SIG-M5 (cell line): ENCODE data around the gene IQCE.
A peak's percentile ranks its signal among the peaks of the same experiment; 100 is the strongest.
"Not testable (repeated sequence)": the region's sequence is repeated elsewhere in the genome, so short reads cannot be mapped to it uniquely, and the experiment has no call there.

Source experiments
- DNase-seq: peaks from one replicate; lab custom pipeline; 2025; lab: John Stamatoyannopoulos, UW

IQCE gene

DNA sequence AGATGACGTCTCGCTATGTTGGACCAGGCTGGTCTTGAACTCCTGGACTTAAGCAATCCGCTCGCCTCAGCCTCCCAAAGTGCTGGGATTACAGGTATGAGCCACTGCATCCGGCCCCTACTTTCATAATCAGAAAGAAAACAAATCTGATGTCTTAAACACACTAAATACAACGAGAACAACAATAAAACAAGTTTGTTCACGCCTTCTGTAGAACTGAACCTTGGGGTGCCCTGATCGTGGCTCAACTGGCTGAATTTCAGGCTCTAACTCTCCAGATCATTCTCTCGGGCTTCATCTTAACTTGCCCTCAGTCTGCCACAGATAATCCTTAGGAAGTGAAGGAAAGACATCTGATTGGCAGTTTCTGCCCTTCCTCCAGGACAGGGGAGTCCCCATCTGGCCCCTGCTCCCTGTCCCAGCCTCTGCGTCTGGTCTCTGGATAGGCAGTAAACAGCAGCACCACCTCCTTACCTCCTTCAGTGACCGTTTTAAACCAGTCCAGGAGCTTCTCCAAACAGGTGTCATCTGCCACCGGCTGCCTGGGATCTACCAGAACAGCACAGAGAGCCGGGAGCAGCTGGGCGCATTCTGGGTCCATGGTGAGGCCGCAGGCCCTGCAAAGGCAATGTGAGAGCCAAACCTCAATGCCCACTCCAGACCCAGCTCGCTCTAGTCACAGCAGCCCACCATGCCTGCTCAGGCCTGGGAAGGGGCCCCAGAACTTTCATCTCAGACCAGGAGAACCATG, 4.8 kb upstream of the IQCE start:
- no peak for DNase-seq

DNA sequence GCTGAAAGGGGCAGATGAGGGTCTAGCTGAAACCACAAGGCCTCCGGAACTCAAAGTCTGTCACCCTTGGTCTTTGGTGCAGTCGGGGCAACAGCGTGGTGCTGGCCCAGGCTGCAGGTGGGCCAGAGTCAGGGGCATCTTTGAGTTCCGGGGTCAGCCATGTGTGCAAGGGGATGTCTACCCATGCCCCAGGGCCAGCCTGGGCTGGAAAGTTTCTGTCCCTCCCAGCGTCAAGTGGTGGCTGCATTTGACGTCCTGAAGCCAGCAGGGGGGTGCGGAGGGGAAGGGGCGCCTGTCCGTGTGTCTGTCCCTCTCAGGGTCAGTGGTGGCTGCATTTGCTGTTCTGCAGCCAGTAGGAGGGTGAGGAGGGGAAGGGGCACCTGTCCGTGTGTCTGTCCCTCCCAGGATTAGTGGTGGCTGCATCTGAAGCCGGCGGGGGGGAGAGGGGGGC, 4.1 kb upstream of the IQCE start:
- no peak for DNase-seq

DNA sequence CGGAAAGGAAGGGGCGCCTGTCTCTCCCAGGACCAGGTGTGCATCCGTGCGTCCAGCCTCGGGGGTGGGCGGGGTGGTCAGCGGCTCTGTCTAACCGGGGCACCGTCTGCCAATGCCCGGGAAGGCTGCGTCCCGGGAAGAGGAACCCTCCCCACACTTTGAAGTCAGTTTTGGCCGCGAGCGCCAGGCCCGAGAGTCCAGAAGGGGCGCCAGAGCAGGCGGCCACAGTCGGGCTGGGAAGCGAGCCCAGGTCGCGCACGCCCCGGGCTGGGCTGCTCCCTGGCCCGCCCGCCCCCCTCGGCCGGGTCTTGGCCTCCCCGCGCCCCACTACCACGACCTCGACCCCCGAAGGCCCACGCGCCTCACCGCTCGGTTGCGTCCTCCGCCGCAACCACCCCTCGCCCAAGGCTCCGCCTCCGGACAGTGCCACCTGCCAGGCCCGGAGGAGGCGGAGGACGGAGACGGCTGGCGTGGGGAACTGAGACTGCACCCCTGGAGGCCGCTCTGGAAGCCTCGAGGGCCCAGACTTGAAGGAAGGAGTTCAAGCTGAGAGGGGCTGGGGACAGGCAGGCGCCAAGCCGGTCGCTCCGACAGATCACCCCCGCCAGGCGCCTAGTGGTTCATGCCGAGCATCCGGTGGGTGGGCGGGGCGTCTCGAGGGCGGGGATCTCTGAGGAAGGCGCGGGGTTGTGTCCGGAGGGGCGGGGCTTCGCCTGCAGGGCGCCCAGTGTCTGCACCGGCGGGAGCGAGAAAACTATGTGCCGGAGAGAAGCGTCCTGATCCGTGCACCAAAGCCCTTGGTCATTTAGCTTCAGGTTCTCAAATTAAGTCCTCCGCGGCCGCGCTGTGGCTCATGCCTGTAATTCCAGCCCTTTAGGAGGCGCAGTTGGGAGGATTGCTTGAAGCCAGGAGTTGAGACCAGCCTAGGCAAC, 3.4 kb upstream of the IQCE start, which contains the start of gene BRAT1:
TSS of gene BRAT1 (minus strand) at position 404 of the 932 bp plus-strand sequence. CDS start 1,093 bp downstream, outside the sequence.
- peak; percentile 68 for DNase-seq

DNA sequence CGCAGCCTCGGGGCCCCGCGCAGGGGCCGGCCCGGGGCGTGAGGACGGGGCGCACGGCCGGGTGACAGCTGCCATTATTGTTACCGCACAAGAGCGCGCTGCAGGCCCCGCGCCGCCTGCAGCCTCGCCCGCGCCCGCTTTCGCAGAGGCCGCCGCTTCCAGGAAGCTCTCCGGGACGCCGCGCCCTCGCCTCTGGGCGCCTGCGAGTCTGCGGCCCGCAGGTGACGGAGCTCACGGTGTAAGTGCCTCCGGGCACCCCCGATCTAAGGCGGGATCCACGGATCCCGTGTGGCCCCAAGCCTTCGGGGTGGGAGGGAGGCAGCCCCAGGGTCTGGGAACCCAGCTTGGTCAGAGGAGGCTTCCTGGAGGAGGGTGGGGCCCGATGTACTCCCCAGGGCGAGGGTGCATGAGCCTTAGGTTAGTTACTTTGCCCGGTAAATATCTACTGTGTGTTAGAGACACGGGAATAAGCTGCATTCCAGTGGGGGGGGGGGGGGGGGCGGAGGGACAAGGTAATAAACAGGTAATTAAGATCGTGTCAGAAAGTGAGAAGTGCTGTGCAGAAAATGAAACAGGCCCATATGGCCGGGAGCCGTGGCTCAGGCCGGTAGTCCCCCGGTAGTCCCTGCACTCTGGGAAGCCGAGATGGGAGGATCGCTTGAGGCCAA, 638 bp downstream of the IQCE start:
- no peak for DNase-seq

DNA sequence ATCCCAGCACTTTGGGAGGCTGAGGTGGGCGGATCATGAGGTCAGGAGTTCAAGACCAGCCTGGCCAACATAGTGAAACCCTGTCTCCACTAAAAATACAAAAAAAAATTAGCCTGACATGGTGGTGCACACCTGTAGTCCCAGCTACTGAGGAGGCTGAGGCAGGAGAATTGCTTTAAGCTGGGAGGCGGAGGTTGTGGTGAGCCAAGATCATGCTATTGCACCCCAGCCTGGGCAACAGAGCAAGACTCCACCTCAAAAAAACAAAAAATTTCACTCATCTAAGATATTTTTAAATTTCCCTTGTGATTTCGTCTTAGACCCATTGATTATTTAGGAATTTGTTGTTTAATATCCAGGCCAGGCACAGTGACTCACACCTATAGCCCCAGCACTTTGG, 5.2 kb downstream of the IQCE start:
- DNase-seq = not testable (repeated sequence)

DNA sequence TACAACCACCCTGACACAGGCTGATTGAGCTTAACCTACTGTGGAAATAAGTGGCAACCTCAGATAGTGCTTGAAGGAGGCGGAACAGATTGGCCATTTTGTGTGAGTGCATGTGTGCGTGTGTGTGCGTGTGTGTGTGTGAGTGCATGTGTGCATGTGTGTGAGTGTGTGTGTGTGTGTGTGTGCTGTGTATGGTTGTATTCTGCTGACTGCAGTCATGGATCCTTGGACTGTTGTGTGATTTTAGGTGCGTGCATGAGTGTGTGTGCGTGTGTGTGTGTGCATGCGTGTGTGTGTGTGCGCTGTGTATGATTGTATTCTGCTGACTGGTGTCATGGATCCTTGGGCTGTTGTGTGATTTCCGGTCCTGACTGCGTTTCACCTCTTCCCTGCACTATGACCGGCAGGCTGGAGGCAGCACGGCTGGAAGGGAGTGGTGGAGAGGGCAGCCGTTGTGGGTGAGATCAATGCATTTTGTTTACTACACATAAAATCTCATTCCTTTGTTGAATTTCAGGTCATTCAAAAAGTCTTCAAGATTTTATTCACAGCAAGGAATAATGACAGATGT, 6.3 kb downstream of the IQCE start:
- DNase-seq = no peak

DNA sequence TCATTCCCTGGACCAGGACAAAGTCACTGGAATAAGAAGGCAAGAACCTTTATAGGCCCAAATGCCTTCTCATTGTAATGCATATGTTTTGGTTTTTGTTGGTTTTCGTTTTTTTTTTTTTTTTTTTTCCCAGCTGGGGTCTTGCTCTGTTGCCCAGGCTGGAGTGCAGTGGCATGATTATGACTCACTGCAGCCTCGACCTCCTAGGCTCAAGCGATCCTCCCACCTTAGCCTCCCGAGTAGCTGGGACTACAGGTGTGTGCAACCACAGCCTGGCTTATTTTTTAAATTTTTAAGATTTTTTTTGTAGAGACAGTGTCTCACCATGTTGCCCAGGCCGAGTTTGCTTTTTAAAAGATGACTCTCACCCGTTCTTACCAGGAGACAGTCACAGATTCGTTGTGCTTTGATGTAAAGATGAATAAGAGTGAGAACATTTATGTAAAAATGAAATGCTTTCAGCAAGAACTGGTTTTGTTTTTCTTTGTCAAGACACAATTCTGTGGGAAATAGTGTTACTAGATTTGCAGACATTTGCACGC, 7.6 kb downstream of the IQCE start:
- DNase-seq = no peak

DNA sequence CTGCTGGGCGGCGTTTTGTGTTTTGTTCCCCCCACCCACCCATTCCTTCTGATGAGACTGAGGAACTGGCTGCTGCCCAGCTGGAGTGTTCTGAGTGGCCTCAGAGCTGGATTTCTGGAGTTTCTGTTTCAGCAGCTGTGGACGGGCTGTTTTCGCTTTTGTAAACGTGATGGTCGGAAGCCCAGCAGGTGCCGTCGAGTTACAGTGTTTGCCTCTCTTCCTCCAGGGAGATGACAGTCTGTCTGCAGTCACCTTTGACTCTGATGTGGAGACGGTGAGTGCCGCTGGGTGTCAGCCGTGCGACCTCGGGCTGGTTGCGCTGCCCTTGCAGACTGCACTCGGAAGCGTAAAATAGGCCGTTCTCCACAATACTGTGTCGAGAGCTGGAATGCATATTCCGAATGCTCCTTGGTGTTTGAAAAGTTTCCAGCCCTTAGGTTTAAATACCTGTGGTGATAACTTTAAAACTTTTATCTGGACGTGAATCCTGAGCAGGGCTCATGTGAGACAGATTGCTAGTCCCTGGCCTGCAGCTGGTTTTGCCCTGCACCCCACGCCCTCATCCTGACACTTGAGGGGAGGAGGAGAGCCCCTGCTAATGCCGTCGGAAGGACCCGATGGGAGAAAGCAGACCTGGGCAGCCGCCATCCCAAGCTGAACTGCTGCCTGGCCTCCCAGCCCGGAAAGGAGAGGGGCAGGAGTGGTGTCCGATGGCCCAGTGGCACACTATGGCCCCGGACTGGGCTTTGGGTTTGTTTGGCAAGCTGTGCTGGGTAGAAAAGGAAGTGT, 8.3 kb downstream of the IQCE start:
- no peak for DNase-seq

DNA sequence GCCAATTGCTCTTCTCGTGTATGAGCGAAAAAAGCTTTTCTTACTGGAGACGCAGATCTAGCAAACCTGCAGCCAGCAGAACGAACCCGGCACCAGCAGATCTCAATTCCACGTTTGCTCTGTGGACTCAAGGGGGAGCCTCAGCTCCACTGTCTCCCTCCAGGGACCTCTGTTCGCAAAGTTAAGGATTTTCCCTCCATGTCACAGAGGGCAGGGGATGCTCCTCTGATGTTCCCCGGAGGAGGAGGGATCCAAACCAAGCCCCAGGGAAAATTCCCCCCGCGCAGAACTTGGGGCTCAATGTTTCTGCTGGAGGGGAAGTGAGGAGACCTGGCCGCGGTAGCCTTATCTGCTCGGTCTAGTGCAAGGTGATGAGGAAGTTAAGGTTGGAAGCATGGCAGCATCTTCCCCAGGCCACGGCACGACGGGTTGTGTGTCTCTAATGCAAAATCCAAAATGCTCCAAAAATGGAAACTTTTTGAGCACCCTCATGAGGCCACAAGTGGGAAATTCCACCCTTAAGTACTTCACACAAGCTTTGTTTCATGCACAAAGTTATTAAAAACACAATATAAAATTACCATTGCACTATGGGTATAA, 9.0 kb downstream of the IQCE start:
- DNase-seq = no peak

DNA sequence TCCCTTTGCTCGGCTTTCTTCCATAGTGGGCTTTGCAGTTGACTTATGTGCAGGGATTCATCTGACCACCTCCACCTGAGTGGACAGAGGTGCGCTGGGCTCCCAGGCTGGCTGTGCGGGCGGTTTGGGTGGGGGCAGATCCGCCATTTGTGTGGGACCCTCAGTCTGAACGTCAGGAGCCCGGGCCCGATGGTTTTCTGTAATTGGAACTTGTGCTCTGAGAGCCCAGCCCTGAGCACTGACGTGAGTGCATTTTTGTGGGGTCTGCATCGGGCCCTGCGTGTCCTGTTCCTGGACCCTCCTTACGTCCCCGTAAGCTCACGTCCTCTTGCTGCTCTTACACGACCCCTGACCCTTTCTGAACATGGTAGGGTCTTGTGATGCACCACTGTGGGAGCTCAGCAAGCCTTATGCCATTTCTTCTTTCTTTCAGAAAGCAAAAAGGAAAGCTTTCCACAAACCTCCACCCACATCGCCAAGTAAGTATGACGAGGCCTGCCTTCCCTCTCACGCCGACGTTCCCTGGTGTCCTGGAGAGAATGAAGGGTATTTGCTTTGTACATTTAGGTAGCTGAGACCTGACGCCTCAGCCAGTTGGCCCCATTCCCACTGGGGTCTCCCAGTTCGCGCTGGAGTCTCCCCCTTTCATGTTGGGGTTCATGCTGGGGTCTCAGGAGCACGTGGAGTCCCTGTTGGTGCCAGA, 9.9 kb downstream of the IQCE start:
- no peak for DNase-seq

DNA sequence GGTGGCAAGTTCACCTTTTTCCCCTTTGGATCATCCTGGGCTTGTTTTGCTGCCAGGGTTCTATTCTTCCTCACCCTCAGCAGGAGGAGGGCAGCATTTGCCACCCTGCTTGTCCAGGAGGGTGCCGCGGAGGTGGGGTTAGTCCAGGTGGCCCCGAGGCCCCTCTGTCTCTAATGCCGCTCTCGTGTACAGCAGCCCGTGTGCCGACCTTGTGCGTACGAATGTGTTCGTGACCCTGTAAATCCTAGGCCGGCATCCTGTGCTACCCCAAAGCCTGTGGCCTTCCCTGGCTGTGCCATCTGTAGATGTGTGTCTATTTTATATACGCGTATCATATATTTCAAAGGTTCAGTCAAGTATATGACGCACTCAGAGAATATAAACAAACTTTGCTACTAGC, 10.6 kb downstream of the IQCE start:
- DNase-seq = no peak

DNA sequence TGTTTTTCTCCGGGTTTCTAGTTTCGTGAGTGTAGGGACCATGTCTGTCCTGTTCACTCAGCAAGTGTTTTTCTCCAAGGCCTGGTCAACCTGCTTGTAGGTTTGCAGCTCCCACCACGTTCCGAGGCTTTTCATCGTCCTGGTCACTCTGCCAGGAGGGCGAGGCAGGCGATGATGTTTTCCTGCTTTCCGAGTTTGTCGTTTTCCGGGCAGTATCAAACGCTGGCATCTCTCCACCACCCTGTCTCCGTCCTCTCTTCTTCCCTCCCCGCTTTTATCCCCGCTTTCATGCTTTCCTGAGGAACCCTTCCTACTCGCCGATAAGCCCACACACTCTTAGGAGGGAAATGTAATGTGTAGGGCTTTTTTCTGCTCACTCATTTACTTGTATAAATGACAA, 11.2 kb downstream of the IQCE start:
- DNase-seq = no peak

DNA sequence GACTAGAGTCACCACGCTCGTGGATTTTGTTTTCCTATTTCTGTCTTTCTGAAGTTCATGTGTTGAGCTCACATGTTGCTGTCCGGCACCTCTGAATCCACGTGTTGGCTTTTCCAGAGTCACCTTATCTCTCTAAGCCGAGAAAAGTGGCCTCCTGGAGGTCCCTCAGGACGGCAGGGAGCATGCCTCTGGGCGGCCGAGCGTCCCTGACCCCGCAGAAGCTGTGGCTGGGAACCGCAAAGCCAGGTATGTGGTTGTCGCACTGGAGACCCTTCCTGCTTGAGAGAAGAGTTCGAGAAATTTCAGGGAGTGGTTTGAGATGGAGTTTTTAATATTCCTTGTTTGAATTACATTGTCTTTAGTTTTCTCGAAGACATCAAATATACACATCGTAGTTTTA, 12.6 kb downstream of the IQCE start:
- no peak for DNase-seq

DNA sequence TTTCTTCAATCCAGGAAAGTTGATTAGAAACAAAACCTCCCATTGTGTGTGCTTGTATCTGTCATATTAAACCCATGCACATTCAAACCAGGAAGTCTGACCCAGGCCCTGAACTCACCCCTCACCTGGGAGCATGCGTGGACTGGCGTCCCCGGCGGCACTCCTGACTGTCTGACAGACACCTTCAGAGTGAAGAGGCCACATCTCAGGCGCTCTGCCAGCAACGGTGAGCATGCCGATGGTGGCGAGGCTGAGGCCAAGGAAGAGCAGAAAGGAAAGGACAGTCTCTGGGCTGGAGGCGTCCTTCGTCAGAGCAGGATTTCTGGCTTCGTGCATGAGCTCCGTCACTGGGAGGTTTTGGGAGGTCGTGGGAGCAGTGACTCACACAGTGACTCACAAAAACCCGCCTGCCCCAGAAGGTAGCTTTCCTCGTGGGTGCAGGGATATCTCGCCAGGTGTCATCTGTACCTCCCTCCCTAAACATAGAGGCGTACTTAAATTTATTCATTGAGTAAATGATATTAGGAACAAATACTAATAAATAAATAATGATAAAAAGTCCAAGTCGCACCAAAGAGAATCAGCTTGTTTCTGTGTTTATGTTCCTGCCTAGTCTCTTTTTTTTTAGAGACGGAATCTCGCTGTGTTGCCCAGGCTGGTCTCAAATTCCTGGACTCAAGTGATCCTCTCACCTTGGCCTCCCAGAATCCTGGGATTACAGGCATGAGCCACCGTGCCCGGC, 13.5 kb downstream of the IQCE start:
- no peak for DNase-seq

DNA sequence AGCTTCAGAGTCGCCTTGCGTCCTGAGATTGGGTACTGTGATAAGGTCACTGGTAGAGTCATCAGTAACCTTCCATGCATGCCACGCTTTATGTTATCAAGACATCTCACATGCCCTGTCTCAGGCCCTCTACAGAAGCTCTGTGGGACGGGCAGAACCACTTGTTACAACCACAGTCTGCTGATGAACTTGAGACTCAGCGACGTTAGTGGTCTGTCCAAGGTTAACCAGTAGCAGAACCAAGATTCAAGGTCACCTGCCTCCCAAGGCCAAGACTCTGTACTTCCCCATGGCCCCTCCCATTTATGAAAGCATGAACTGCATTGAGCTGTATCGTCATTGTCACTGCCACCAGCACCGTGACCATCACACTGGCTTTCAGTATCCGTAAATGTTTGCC, 15.0 kb downstream of the IQCE start:
- no peak for DNase-seq

DNA sequence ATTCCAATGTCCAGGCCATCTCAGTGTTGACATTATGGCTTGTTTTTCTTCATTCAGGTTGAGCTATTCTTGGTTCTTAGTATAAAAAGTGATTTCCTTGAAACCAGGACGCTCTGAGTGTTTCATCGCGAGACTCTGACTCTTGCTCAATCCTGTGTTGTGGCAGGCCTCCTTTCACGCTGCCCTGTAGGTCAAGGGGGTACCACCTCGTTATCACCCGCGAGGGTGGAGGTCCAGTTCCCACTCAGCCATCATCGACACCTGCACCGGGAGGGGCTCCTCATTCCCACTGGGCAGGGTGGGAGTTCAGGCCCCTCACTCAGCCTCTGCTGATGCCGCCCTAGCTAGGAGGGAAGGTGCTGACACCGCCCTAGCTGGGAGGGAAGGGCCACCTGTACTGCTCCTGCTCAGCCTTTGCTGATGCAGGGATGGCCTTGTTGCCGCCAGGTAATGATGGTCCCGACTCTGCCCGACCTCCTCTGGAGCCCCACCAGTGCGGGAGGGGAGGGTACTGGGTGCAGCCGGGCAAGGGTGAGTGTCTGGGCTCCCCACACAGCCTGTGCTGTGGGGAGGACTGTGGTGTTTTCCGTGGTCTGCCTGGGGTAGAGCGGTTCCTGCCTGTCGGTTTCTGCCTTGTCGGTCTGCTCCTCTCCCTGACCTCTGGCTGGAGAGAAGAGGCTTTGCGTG, 16.4 kb downstream of the IQCE start:
- no peak for DNase-seq

DNA sequence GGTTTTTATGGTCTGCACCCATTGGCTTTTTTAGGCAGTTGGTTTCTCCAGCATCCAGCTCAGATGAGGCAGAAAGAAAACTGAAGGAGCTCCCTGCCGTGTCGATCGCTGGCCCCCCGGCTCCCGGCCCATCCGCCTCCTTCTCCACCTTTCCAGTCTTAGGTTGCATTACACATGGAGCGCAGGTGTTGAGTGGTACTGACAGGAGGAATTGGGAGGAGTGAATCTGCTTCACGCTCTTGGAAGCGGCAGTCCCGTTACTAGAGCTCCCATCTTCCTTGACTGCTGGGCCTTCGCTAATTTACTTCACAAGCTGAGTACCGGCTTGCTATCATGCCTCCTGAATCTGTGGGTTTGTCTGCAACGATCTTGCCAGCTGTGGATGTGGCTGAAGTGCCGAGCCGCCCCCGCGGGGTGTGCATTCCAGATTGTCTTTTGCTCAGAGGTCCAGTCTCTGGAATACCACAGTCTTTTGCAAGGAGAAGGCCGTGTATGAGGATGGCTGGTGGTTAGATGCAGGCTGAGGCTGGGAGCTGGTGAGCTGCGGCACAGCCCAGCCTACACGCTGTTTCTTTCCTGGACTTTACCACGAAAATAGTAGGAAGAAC, 17.1 kb downstream of the IQCE start:
- no peak for DNase-seq
